Pancreas (tissue), 10 donors: ENCODE results near the gene UBAP2L. TPM values are rescaled to one million over a fixed set of nuclear protein-coding genes. Genes with fewer than 3 reads are reported as not detected.
"Not testable (repeated sequence)": the region's sequence is repeated elsewhere in the genome, so short reads cannot be mapped to it uniquely, and the experiment has no call there.

Experiments
- ATAC-seq, 4 donors: fragments of 200-7000 bp; cut with Tn5 transposase; one replicate each; pipeline versions ENCODE4 v1.8.0 to v1.9.1; 2020; ENCODE audit warnings: mild to moderate bottlenecking in 4 of 4, moderate library complexity in 4 of 4
- DNase-seq, 6 donors: peaks; one replicate each; pipeline ENCODE4 v3.0.0-alpha.2; 2020
- FAIRE-seq: peaks from 2 replicates; lab custom pipeline; 2012; peaks lifted over from hg19 to GRCh38; lab: Jason Lieb, UNC
- H3K27ac ChIP-seq, 4 donors: fragments of 200-600 bp; sonication (generic); 1 replicate in 3 of 4; 2 replicates in 1 of 4; pipeline versions ENCODE4 v1.5.0 to v1.8.0; 2020
- H3K27me3 ChIP-seq, 4 donors: fragments of 200-600 bp; one replicate each; pipeline ENCODE4 v1.8.0; 2021
- H3K36me3 ChIP-seq, 3 donors: fragments of 200-600 bp; sonication (generic) in 1 of 3; one replicate each; pipeline versions ENCODE4 v1.5.0 to v1.8.0; 2020 to 2021
- H3K4me1 ChIP-seq, 3 donors: fragments of 200-600 bp; one replicate each; pipeline ENCODE4 v1.8.0; 2021
- H3K4me3 ChIP-seq, 4 donors: fragments of 200-600 bp; sonication (generic) in 2 of 4; one replicate each; pipeline versions ENCODE4 v1.5.0 to v1.8.0; 2020 to 2021
- H3K9me3 ChIP-seq, 4 donors: fragments of 200-600 bp; one replicate each; pipeline ENCODE4 v1.8.0; 2021
- WGBS, 2 donors: extraction: QIAGEN DNeasy Blood & Tissue Kit; methylation state at CpG; one replicate each; pipeline ENCODE4 v1.1.7; 2013; 5-methylcytosine and 5-hydroxymethylcytosine counted together
- intact Hi-C, 3 donors: fragments of 100-400 bp; cut with DNase I; formaldehyde crosslinking; loops; one replicate each; pipeline versions ENCODE4 v1.11.1 to v1.14.2; 2022
- microRNA-seq, 2 donors: library from miRNA; unstranded; fragments of <30 nt; microRNA quantifications; one replicate each; pipeline versions ENCODE4 to v1.1.0, GENCODE V29; 2019 to 2020
- polyA plus RNA-seq, 2 donors: library from polyadenylated mRNA; stranded (reverse); fragments of 200-250 nt; gene quantifications; one replicate each; pipeline ENCODE4 v1.2.3, GENCODE V29; 2013
- total RNA-seq, 6 donors: library from RNA; stranded (reverse); fragmentation: NEBNext Ultra II Directional in 4 of 6; extraction: Animal tissue kit (Norgen Biotek cat#: 25700) in 4 of 6; gene quantifications; one replicate each; pipeline versions ENCODE4 v1.2.1 to v1.2.4, GENCODE V29; 2021 to 2023
- TF ChIP-seq, protein P1 (sequence below), 4 donors: fragments of 200-600 bp; sonication (generic) in 3 of 4; IDR thresholded peaks; one replicate each; pipeline versions ENCODE4 v1.5.0 to v1.8.0; 2021; ENCODE audit warnings: antibody characterized with exemption in 4 of 4
- donor health status: healthy with polysubstance abuse.
- donor health status: DM: no; HTN: no; CAD: no; lungs with moderate emphysema.
- donor health status: DM: no; HTN: no; CAD: no.
- donor health status: control.
- donor health status: control.
- donor health status: Bipolar disorder and iron deficiency.
- donor health status: DM: yes; HTN: yes; CAD: no.
- donor health status: DM: no; HTN: no; CAD: no.
- donor health status: DM: no; HTN: no; CAD: no.
- donor health status: DM: yes; HTN: yes; CAD: no.

Gene UBAP2L
- total and polyA plus RNA-seq, 8 donors, result 32.7 to 69.8 (median 50.8) TPM

DNA sequence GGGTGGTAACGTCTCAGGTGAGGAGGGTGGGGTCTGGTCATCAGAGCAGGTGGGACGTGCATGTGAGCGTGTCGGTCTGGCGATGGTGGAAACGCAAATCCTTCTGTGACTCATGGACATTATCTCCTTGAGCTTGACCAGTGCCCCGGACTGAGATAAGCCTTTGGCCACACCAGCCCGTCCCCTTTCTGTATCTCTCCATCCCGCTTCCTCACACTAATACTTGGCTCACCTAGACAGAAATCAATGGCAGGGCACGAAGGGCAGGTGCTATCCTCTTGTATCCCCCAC is 92.3 kb downstream of the UBAP2L start:
- Histone ChIP-seq H3K9me3 (no peaks in the 10 kb centered on the region), H3K27me3 (no peaks in the 10 kb centered on the region), H3K36me3 (no peaks in the 10 kb centered on the region), H3K4me3 (no peak overlapping the region), H3K4me1 (no peaks in the 10 kb centered on the region), H3K27ac (no peak overlapping the region)
- intact Hi-C loops, result no loop called here
- FAIRE-seq (no peak), DNase-seq (no peak), ATAC-seq (no peak)
- WGBS, 2 donors, result 61 to 62% methylated on average over 10 of the region's 10 CpGs
- TF ChIP-seq, protein P1, sequence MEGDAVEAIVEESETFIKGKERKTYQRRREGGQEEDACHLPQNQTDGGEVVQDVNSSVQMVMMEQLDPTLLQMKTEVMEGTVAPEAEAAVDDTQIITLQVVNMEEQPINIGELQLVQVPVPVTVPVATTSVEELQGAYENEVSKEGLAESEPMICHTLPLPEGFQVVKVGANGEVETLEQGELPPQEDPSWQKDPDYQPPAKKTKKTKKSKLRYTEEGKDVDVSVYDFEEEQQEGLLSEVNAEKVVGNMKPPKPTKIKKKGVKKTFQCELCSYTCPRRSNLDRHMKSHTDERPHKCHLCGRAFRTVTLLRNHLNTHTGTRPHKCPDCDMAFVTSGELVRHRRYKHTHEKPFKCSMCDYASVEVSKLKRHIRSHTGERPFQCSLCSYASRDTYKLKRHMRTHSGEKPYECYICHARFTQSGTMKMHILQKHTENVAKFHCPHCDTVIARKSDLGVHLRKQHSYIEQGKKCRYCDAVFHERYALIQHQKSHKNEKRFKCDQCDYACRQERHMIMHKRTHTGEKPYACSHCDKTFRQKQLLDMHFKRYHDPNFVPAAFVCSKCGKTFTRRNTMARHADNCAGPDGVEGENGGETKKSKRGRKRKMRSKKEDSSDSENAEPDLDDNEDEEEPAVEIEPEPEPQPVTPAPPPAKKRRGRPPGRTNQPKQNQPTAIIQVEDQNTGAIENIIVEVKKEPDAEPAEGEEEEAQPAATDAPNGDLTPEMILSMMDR (IDR thresholded peaks at IDR 0.05), result no peak

DNA sequence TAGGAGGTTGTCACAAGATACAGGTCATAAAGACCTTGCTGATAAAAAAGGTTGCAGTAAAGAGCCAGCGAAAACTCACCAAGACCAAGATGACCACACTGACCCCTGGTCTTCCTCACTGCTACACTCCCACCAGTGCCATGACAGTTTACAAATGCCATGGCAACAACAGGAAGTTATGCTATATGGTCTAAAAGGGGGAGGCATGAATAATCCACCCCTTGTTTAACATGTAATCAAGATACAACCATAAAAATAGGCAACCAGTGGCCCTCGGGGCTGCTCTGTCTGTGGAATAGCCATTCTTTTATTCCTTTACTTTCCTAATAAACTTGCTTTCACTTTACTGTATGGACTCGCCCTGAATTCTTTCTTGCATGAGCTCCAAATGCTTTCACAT is 93.5 kb downstream of the UBAP2L start:
- H3K27ac ChIP-seq, ATAC-seq, H3K4me3 ChIP-seq, DNase-seq, H3K36me3 ChIP-seq, intact Hi-C loops, H3K9me3 ChIP-seq, FAIRE-seq, H3K27me3 ChIP-seq, H3K4me1 ChIP-seq: not testable (repeated sequence)
- 68 to 73% methylated on average over 3 of the region's 3 CpGs for WGBS, 2 donors

DNA sequence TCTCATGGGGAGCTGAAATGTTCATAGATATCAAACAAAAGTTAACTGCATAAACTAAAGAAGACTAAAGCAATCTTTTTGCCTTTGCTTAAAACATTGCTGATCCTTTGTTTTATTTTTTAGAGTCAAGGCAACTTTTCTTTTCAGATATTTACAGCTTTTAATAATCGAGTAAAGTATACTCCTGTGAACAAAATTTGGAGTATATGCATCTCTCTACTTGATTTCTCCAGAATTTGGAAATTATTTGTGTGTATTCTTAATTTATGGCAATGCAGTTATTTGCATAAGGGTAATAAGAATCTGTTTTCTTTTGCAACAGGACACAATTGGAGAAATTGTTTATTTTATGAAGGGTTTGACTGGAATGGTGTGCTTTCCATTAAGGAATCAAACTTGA is 95.9 kb downstream of the UBAP2L start:
- no peaks in the 10 kb centered on the region for H3K27me3 ChIP-seq
- 75 to 85% methylated on average over 1 of the region's 1 CpG for WGBS, 2 donors
- intact Hi-C loops, result no loop called here
- TF ChIP-seq, protein P1 (IDR thresholded peaks at IDR 0.05), result no peak
- no peaks in the 10 kb centered on the region for H3K36me3 ChIP-seq
- no peaks in the 10 kb centered on the region for H3K4me1 ChIP-seq
- no peak overlapping the region for H3K27ac ChIP-seq
- no peak overlapping the region for H3K4me3 ChIP-seq
- H3K9me3 ChIP-seq, result no peaks in the 10 kb centered on the region
- FAIRE-seq (no peak), DNase-seq (no peak), ATAC-seq (no peak)

DNA sequence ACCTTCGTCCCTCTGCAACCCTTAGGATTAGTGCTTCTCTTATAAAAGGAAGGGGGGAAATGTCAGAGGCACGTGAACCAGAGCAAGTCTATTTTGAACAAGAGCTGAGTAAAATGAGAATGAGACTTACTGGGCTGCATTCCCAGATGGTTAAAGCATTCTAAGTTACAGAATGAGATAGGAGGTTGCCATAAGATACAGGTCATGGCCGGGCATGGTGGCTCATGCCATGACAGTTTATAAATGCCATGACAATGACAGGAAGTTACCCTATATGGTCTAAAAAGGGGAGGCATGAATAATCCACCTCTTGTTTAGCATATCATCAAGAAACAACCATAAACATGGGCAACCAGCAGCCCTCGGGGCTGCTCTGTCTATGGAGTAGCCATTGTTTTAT is 97.6 kb downstream of the UBAP2L start:
- Histone ChIP-seq H3K27ac (no peak overlapping the region), H3K27me3 (no peaks in the 10 kb centered on the region), H3K9me3 (no peaks in the 10 kb centered on the region), H3K4me3 (no peak overlapping the region), H3K36me3 (no peaks in the 10 kb centered on the region), H3K4me1 (no peaks in the 10 kb centered on the region)
- DNase-seq, result no peak
- intact Hi-C loops, result no loop called here
- no peak for ATAC-seq
- no peak for FAIRE-seq
- 62 to 74% methylated on average over 4 of the region's 4 CpGs for WGBS, 2 donors
- TF ChIP-seq, protein P1 (IDR thresholded peaks at IDR 0.05), result no peak

Small RNAs within 50 kb of the gene (microRNA-seq; reads per million reads assigned to microRNA genes)
- 141 to 217 reads per million in 2 donors for gene MIR190B

Other genes with a start within 250 kb of the UBAP2L start
- 100 to 1,000 TPM in 2 of 6 donors, 10 to 100 TPM in 4; 82.6 to 106 (median 95.6) TPM for gene JTB, start 243.3 kb upstream of the UBAP2L start, total RNA-seq
- 100 to 1,000 TPM; 117 to 180 TPM for gene JTB, start 243.3 kb upstream of the UBAP2L start, polyA plus RNA-seq
- 10 to 100 TPM; 36.8 to 68.8 (median 47.2) TPM for gene RAB13, start 234.6 kb upstream of the UBAP2L start, total RNA-seq
- 100 to 1,000 TPM in 1 of 2 donors, 10 to 100 TPM in 1; 82.9 to 118 TPM for gene RAB13, start 234.6 kb upstream of the UBAP2L start, polyA plus RNA-seq
- gene RPS27, start 230.2 kb upstream of the UBAP2L start, total RNA-seq, result 1,000 to 10,000 TPM in 2 of 6 donors, 100 to 1,000 TPM in 4; 617 to 1,250 (median 837) TPM
- 1,000 to 10,000 TPM; 3,243 to 5,933 TPM for gene RPS27, start 230.2 kb upstream of the UBAP2L start, polyA plus RNA-seq
- under 1 TPM in 3 of 6 donors, not detected in 3; 0.04 to 0.06 (median 0.06) TPM for gene NUP210L, start 65.9 kb upstream of the UBAP2L start, total RNA-seq
- under 1 TPM in 1 of 2 donors, not detected in 1; 0.02 TPM for gene NUP210L, start 65.9 kb upstream of the UBAP2L start, polyA plus RNA-seq
- 100 to 1,000 TPM in 2 of 6 donors, 10 to 100 TPM in 4; 49.0 to 158 (median 90.2) TPM for gene TPM3, start 28.9 kb upstream of the UBAP2L start, total RNA-seq
- 100 to 1,000 TPM in 1 of 2 donors, 10 to 100 TPM in 1; 47.7 to 116 TPM for gene TPM3, start 28.9 kb upstream of the UBAP2L start, polyA plus RNA-seq
- not detected for gene CFAP141, start 14.6 kb upstream of the UBAP2L start, total RNA-seq
- gene CFAP141, start 14.6 kb upstream of the UBAP2L start, polyA plus RNA-seq, result under 1 TPM in 1 of 2 donors, not detected in 1; 0.52 TPM
- gene HAX1, start 51.7 kb downstream of the UBAP2L start, total RNA-seq, result 10 to 100 TPM; 36.7 to 61.1 (median 50.0) TPM
- 10 to 100 TPM; 95.2 to 96.2 TPM for gene HAX1, start 51.7 kb downstream of the UBAP2L start, polyA plus RNA-seq
- gene AQP10, start 100.1 kb downstream of the UBAP2L start, total RNA-seq, result under 1 TPM in 1 of 6 donors, not detected in 5; 0.09 TPM
- gene AQP10, start 100.1 kb downstream of the UBAP2L start, polyA plus RNA-seq, result under 1 TPM in 1 of 2 donors, not detected in 1; 0.07 TPM
- 10 to 100 TPM in 1 of 6 donors, 1 to 10 TPM in 5; 3.7 to 14.4 (median 6.1) TPM for gene ATP8B2, start 104.6 kb downstream of the UBAP2L start, total RNA-seq
- gene ATP8B2, start 104.6 kb downstream of the UBAP2L start, polyA plus RNA-seq, result 1 to 10 TPM; 6.2 to 9.9 TPM
- 10 to 100 TPM in 2 of 6 donors, 1 to 10 TPM in 4; 2.2 to 12.9 (median 7.1) TPM for gene IL6R, start 184.4 kb downstream of the UBAP2L start, total RNA-seq
- gene IL6R, start 184.4 kb downstream of the UBAP2L start, polyA plus RNA-seq, result 10 to 100 TPM in 1 of 2 donors, 1 to 10 TPM in 1; 4.3 to 10.3 TPM